ENCODE results near the gene ARL4D. TPM values are rescaled to one million over a fixed set of nuclear protein-coding genes. Genes with fewer than 3 reads are reported as not detected.

The ARL4D gene
- total RNA-seq, 2 donors from 2014 or later: 3.5 to 21.0 TPM

DNA sequence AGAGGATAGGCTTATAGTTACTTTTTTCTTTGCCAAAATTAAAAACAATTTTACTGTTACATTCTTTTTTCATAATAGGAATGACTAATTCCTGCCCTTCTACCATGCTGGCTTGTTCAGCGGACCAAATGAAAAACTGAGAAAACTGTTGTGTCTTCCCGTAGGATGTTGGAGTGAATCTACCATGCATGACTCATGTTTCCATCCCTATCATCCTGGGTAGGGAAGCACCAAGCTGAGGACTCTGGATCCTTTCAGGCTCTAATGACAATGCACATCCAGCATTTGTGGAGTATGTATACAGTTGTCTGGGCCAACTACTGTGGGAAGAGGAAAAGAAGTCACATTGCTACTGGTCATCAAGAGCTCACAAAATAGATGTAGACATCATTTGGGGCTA, 43.9 kb downstream of the ARL4D start:
- no peak for DNase-seq (ENCODE audit: low spot score)
- H3K4me1 ChIP-seq (ENCODE audit: control insufficient read depth in 1 of 2, low read depth in 2 of 2): no peaks in the 10 kb centered on the region
- TF ChIP-seq, protein P1, sequence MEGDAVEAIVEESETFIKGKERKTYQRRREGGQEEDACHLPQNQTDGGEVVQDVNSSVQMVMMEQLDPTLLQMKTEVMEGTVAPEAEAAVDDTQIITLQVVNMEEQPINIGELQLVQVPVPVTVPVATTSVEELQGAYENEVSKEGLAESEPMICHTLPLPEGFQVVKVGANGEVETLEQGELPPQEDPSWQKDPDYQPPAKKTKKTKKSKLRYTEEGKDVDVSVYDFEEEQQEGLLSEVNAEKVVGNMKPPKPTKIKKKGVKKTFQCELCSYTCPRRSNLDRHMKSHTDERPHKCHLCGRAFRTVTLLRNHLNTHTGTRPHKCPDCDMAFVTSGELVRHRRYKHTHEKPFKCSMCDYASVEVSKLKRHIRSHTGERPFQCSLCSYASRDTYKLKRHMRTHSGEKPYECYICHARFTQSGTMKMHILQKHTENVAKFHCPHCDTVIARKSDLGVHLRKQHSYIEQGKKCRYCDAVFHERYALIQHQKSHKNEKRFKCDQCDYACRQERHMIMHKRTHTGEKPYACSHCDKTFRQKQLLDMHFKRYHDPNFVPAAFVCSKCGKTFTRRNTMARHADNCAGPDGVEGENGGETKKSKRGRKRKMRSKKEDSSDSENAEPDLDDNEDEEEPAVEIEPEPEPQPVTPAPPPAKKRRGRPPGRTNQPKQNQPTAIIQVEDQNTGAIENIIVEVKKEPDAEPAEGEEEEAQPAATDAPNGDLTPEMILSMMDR (IDR thresholded peaks at IDR 0.05): no peak
- no peaks in the 10 kb centered on the region for H3K36me3 ChIP-seq
- no peak overlapping the region for H3K4me3 ChIP-seq
- H3K27ac ChIP-seq: no peak overlapping the region
- no peaks in the 10 kb centered on the region for H3K9me3 ChIP-seq
- H3K27me3 ChIP-seq (replicated peaks; ENCODE audit: insufficient read depth): no peaks in the 10 kb centered on the region
- ATAC-seq (ENCODE audit: insufficient number of reproducible peaks, low FRiP score, low read depth): no peak

DNA sequence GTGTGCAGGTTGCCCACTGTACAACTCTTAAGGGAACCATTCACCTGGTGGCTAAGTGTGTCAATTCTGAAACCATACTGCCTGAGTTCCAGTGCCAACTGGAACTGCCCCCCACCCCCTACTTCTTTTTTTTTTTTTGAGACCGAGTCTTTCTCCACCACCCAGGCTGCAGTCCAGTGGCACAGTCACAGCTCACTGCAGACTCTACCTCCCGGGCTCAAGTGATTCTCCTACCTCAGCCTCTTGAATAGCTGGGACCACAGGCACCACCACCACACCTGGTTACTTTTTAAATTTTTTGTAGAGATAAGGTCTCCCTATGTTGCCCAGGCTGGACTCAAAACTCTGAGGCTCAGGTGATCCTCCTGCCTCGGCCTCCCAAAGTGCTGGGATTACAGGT, 44.6 kb downstream of the ARL4D start:
- no peak overlapping the region for H3K27ac ChIP-seq
- no peaks in the 10 kb centered on the region for H3K27me3 ChIP-seq (replicated peaks; ENCODE audit: insufficient read depth)
- no peak overlapping the region for H3K4me3 ChIP-seq
- H3K4me1 ChIP-seq (ENCODE audit: control insufficient read depth in 1 of 2, low read depth in 2 of 2): no peaks in the 10 kb centered on the region
- no peaks in the 10 kb centered on the region for H3K9me3 ChIP-seq
- no peak for ATAC-seq (ENCODE audit: insufficient number of reproducible peaks, low FRiP score, low read depth)
- no peak for DNase-seq (ENCODE audit: low spot score)
- no peaks in the 10 kb centered on the region for H3K36me3 ChIP-seq
- TF ChIP-seq, protein P1 (IDR thresholded peaks at IDR 0.05): no peak

DNA sequence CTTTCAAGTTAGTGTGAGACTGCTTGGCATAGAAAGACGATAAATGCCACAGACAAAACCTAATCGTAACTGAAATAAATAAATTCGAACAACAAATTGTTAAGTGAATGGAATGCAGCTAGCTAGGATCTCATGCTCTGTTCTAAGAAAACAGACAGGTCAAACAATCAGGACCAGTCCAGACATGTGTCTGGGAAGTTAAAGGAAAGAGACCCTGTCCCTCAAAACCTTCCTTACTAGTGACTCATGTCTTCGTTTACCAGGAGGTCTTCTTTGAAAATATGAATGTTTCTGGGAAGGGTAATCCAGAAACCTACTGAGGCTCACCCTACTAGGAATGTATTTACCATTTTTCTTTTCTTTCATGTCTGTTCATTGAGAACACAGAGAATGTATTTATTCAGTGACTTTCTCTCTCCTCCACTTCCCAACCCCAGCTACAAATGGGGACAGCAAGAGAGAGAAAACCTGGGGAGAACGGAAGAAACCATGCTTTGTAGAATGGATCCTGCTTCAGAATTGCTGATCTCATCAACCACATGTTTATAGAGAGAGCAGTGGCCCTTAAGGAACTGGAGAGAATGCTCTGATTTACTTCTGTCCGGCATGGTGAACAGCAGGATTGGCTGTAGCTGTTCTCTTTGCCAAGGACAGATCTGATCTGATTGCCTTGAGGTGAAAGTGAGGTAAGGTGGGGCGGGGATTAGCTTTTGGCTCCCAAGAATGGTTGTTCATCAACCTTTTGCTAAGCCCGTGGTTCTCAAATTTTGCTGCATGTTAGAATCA, 45.6 kb downstream of the ARL4D start:
- H3K27ac ChIP-seq: no peak overlapping the region
- ATAC-seq (ENCODE audit: insufficient number of reproducible peaks, low FRiP score, low read depth) (no peak), DNase-seq (ENCODE audit: low spot score) (no peak)
- H3K27me3 ChIP-seq (replicated peaks; ENCODE audit: insufficient read depth): no peaks in the 10 kb centered on the region
- H3K36me3 ChIP-seq: no peaks in the 10 kb centered on the region
- H3K4me1 ChIP-seq (ENCODE audit: control insufficient read depth in 1 of 2, low read depth in 2 of 2): no peaks in the 10 kb centered on the region
- TF ChIP-seq, protein P1 (IDR thresholded peaks at IDR 0.05): no peak
- no peaks in the 10 kb centered on the region for H3K9me3 ChIP-seq
- no peak overlapping the region for H3K4me3 ChIP-seq

DNA sequence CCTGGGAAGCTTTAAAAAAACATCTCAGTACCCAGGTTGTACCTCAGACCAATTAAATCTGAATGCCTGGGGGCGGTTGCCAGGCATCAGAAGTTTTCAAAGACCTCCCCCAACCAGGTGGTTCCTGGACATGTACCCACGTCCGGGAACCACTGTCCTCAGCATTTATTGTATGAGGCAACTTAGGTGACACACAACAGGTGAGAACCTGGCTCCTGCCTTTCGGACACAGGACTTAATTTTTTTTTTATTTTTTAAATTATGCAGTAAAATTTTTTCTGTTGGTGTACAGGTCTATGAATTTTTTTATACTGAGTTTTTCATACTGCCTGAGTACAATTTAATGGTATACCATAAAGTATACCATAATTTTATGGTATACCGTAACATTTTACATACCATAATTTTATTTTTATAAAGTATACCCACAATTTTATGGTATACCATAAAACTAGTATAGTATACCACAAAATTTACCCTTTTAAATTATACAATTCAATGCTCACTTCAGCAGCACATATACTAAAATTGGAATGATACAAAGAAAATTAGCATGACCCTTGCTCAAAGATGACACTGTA, 46.3 kb downstream of the ARL4D start:
- Histone ChIP-seq H3K27me3 (replicated peaks; ENCODE audit: insufficient read depth) (no peaks in the 10 kb centered on the region), H3K9me3 (no peaks in the 10 kb centered on the region), H3K4me1 (ENCODE audit: control insufficient read depth in 1 of 2, low read depth in 2 of 2) (no peaks in the 10 kb centered on the region), H3K4me3 (no peak overlapping the region), H3K36me3 (no peaks in the 10 kb centered on the region), H3K27ac (no peak overlapping the region)
- TF ChIP-seq, protein P1 (IDR thresholded peaks at IDR 0.05): no peak
- no peak for ATAC-seq (ENCODE audit: insufficient number of reproducible peaks, low FRiP score, low read depth)
- no peak for DNase-seq (ENCODE audit: low spot score)

DNA sequence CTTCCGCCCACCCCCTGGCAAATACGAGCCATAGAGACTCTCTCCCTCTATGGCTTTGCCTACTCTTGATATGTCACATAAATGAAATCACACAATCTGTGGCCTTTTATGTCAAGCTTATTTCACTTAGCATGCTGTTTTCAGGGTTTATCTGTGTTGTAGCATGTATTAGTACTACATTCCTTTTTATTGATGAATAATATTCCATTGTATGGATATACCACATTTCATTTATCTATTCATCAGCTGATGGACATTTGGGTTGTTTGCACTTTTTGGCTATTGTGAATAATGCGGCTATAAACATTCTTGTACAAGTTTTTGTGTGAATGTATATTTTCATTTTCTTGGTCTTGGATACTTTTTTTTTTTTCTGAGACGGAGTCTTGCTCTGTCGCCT, 48.0 kb downstream of the ARL4D start:
- no peak for ATAC-seq (ENCODE audit: insufficient number of reproducible peaks, low FRiP score, low read depth)
- DNase-seq (ENCODE audit: low spot score): no peak
- TF ChIP-seq, protein P1 (IDR thresholded peaks at IDR 0.05): no peak
- Histone ChIP-seq H3K9me3 (no peaks in the 10 kb centered on the region), H3K27ac (no peak overlapping the region), H3K36me3 (no peaks in the 10 kb centered on the region), H3K4me1 (ENCODE audit: control insufficient read depth in 1 of 2, low read depth in 2 of 2) (no peaks in the 10 kb centered on the region), H3K4me3 (no peak overlapping the region), H3K27me3 (replicated peaks; ENCODE audit: insufficient read depth) (no peaks in the 10 kb centered on the region)
